ENCODE data around the gene SLC25A10.

SLC25A10 gene

GRCh38 chr17:81706757-81707624 is 5.1 kb upstream of the SLC25A10 start:
- DNase-seq, result no peak

- no peak for DNase-seq
Measured at GRCh38 chr17:81707725-81708646, 4.1 kb upstream of the SLC25A10 start.

GRCh38 chr17:81708739-81709185 is 3.3 kb upstream of the SLC25A10 start:
- DNase-seq, result no peak

DNA sequence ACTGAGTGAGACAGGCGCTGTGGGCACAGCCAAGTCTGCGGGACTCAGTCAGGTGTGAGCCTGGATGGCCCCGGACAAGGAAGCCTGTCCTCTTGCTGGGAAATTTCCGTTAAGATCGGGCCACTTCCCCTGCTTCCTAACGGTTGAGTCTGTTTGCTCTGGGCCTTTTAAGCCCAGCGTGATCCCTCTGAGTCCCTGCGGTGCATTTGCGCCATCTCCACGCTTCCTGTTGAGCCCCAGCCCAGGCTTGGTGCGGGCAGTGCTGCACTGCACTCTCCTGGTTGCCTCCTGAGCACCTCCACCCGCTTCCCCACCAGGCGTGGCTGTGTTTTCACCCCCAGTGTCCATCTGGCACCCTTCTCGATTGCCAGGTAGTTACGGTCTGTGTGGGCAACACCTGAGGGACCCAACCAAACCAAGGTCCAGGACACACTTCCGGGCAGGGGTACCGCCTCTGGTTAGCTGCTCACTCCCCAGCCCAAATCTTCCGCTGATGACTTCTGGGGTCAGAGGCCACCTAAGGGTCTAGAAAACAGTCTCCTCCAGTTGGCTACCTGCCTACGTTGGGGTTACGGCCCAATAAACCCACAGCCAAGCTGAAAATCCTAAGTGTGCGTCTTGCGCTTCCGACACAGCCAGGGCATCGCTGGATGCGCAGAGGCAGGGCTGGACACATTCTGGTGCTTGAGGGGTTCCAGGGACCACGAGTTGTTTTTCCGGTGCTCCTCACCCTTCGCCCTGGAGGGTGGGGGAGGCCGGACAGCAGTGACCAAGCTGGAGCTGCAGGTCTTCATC is 1.4 kb upstream of the SLC25A10 start:
- DNase-seq, result no peak

- DNase-seq, result no peak
Measured at GRCh38 chr17:81712468-81713003, 452 bp downstream of the SLC25A10 start.

DNA sequence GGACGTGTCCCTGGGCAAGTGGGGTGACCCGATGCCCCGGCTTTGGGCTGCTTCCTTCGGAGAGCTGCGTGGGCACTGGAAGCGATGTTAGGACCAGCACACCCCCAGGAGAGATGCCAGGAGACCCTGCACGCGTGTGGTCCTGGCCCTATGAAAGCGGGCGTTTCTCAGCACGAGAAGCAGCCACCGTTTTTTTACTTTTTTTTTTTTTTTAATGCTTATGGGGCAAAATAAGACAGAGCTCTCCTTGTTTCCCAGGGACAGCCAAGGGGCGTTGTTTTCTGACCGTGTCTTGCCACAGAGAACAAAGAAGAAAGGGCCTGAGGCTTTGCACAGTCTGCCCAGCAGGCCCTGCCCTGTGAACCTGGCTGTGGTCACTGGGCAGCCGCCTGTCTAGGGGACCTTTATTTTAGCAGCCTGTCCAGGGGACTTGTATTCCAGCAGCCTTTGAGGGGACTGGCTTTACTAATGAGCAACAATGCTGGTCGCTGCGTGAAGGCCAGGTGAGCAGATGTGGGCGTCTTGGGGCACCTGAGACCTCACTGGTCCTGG is 996 bp downstream of the SLC25A10 start:
- no peak for DNase-seq

- no peak for DNase-seq
Measured at GRCh38 chr17:81713556-81714411, 1.7 kb downstream of the SLC25A10 start.

DNA sequence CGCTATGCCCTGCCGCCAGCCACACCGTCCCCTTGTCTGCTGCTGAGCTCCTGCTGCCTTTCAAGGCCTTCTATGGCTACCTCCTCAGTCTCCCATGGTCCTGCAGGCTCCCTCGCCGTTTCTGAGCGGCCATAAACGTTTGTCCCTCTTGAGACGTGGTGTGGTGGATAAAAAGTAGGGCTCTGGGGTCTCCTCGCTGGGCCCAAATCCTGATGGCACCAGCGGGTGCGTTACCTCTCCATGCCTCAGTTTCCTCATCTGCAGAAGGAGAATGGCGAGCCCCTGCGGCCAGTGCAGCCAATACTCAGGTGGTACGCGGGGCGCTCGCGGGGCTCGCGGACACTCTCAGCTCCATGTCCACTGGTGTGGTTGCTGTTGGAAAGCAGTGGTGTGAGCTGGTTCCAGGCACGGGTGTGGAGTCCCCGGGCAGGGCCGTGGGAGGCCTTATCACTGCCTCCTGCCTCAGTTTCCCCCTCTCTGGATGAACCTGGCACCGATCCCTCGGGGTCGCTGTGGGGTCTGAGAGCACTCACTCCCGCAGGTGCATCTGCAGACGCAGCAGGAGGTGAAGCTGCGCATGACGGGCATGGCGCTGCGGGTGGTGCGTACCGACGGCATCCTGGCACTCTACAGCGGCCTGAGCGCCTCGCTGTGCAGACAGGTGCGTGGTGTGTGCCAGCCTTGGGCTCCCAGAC is 2.5 kb downstream of the SLC25A10 start:
- DNase-seq, result no peak

- DNase-seq, result no peak
Measured at GRCh38 chr17:81715107-81715871, 3.2 kb downstream of the SLC25A10 start.

DNA sequence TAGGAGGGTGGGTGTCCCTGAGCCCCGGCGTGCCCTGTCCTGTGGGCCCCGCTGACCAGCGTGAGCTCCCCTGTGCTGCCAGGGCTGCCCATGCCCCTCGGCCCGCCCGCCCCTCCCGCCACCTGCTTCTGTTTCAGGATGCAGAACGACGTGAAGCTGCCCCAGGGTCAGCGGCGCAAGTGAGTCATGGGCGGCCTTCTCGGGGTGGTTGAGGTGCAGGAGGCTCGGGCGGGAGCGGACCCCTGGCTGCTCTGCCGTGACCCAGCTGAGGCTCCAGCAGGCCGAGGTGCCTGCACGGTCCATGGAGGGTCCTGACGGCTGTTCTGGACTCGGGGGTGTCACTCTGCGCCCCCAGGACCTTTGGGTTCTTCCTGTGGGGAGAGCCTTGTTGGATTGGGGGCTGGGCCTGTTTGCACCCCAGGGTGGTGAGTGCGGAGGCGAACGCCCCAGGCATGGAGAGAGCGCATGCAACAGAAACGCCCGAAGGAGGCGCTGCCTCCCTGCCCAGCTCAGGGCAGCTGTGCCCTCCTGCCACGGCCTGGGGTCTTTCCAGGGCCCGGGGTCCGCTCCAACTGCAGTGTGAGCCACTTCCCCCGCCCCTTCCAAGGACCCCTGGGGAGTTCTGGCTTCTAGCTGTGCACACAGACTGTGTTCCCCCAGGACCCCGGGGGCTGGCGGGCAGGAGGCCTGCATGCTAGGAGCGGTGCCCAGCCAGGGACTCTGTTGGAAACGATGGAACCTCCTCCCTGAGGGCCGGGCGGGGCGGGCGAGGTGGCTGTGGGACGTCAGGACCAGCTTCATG is 4.0 kb downstream of the SLC25A10 start:
- no peak for DNase-seq

GRCh38 chr17:81716674-81716996 is 4.6 kb downstream of the SLC25A10 start:
- no peak for DNase-seq

- DNase-seq, result no peak
Measured at GRCh38 chr17:81717049-81717765, 5.1 kb downstream of the SLC25A10 start.

GRCh38 chr17:81717766-81718089 is 5.6 kb downstream of the SLC25A10 start:
- no peak for DNase-seq

DNA sequence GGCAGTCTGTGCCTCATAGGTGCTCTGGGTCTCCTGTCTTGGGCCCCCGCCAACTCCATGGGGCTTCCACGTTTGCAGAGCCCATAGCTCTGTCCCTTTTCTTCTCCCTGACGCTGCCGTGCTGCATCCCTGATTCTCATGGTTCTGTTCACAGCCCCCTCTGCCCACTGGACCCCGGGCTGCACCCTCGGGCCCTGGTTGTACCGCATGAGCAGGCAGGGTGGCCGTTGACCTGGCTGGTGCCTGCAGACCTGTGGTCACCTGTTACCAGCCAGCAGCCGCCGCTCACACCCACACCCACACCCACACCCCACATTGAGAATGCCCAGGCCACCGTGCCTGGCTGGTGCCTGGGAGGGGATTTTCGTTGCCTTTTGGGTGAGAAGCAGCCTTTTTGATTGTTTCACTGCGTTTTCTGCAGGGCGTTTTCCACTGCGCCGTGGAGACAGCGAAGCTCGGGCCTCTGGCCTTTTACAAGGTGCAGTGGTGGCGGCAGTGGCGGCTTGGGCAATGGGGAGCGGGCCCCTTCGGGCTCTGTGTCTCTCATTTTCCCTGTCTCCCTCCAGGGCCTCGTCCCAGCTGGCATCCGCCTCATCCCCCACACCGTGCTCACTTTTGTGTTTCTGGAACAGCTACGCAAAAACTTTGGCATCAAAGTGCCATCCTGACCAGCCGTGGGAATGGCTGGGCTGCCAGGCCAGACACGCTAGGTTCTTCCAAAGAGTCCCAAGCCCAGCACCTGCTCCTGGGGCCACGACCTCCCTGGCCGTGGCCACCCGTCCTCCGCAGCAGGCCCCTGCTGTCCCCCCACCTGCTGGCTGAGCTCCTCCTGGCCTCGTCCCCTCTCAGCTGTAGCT is 7.6 kb downstream of the SLC25A10 start:
- DNase-seq, result no peak

DNA sequence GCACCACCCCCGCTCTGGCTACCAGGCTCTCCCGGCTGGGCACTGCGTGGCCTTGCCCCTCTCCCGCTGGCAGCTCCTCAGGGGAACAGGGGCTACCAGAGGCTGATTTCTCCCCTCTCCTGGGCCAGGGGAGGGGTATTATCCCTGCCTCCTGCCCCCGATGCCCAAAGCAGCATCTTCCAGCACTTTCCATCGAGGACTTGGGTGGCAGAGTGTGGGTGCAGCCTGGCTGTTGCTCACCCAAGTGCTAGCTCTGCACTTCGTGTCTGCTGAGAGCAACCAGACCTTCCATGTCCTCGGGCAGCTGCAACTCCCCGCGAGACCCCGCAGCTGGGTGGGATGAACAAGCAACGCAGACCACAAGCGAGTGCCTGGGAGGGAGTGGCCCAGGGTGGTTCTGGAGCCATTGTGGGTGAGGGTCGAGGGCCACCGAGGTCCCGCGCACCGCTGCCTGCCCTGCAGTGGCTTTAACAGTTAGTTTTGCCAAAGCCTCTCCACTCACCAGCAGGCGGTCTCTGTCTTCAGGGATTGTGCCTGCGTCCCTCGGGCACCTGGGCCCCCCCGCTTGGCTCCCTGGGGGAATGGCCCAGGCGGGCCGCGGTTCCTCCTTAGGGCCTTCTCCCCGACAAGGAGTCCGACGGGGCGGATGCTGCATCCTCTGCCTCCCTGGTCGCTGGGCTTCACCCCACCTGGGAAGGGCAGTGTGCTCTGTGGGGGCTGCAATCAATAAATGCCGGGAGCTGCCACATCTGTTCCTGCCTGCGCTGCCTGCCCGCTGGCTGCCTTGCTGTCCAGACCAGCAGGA is 8.4 kb downstream of the SLC25A10 start:
- DNase-seq, result no peak
